Large intestine (tissue), 3 donors: ENCODE data around the gene CNOT6. TPM values are rescaled to one million over a fixed set of nuclear protein-coding genes. Genes with fewer than 3 reads are reported as not detected.

Experiments
- DNase-seq, 2 donors: peaks; one replicate each; pipeline versions ENCODE4 v3.0.0 to v3.0.0-alpha.2; 2013
- H3K27ac ChIP-seq: one replicate; pipeline ENCODE4 v1.5.1; 2013; ENCODE audit warnings: low read length
- H3K27me3 ChIP-seq: 2 replicates; pipeline ENCODE4 v1.6.1; 2013; ENCODE audit warnings: low read length; ENCODE audit not compliant: control insufficient read depth, insufficient read depth
- H3K36me3 ChIP-seq: 2 replicates; pipeline ENCODE4 v1.6.1; 2013; ENCODE audit warnings: low read length; ENCODE audit not compliant: control insufficient read depth, insufficient read depth
- H3K4me1 ChIP-seq: one replicate; pipeline ENCODE4 v1.6.1; 2013; ENCODE audit warnings: low read length; ENCODE audit not compliant: control insufficient read depth, insufficient read depth
- H3K4me3 ChIP-seq: one replicate; pipeline ENCODE4 v1.5.1; 2013; ENCODE audit warnings: low read length
- H3K9me3 ChIP-seq: one replicate; pipeline ENCODE4 v1.6.1; 2013; ENCODE audit warnings: mild to moderate bottlenecking, low read depth, low read length, moderate library complexity; ENCODE audit not compliant: control insufficient read depth
- WGBS: methylation state at CpG from one replicate; pipeline ENCODE4 v1.1.5; 2013; ENCODE audit warnings: low lambda C conversion rate; ENCODE audit not compliant: insufficient coverage; 5-methylcytosine and 5-hydroxymethylcytosine counted together
- polyA plus RNA-seq: library from polyadenylated mRNA; unstranded; fragments of 120-200 nt; gene quantifications from one replicate; pipeline ENCODE4 v1.2.1, GENCODE V29; 2013

Gene CNOT6
- polyA plus RNA-seq, 1 donor: 31.8 TPM

DNA sequence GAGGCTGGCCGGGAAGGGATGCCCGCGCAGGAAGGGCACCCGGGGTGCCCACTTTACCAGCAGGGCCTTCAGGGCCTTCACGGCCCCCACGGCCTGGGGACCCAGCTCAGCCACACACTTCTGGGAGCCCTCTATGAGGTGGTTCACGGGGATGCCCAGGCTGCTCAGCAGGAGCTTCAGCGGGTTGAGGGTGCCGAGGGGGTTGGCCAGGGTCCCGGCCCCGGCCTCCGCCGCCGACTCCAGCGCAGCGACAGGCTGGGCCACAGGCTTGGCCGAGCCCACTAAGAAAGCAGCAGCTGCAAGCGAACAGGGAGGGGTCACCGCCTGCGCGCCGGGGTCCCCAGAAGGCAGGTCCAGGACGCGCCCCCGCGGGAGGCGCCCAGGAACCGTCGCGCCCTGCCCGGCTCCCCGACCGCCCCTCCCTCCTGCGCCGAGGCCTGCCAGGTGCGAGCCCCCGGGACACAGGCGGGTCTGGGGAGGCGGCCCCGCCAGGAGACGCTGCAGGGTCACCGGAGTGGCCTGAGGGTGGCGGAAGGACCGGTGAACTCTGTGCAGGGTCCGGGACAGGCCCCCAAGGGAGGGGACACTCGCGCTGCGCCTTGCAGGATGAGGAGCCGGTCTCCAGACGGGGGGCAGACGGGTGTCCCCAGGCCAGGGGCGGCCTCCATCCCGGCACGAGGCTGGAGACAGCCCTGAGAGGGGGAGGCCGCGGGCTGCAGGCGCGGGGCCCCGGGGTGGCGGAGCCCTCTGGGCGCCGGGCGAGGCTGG lies 96.5 kb downstream of the CNOT6 start:
- H3K27ac ChIP-seq: no peak overlapping the region
- H3K36me3 ChIP-seq: no peaks in the 10 kb centered on the region
- WGBS: no CpG with 5 or more reads among the region's 63 CpGs
- no peaks in the 10 kb centered on the region for H3K4me1 ChIP-seq
- no peak for DNase-seq
- peaks cover 65% of the 10 kb centered on the region for H3K27me3 ChIP-seq
- no peak overlapping the region for H3K4me3 ChIP-seq
- H3K9me3 ChIP-seq: no peaks in the 10 kb centered on the region

GRCh38 chr5:180591311-180591887 lies 97.2 kb downstream of the CNOT6 start, which contains the start of gene SCGB3A1:
SCGB3A1 (minus strand) TSS chr5:180591499; CDS start chr5:180591462, 37 bp downstream.
- Histone ChIP-seq H3K4me1 (no peaks in the 10 kb centered on the region), H3K36me3 (no peaks in the 10 kb centered on the region), H3K4me3 (no peak within 1 kb of the TSS), H3K9me3 (no peaks in the 10 kb centered on the region), H3K27ac (no peak within 1 kb of the TSS), H3K27me3 (peaks cover 65% of the 10 kb centered on the region)
- no CpG with 5 or more reads among the region's 60 CpGs for WGBS
- no peak for DNase-seq

DNA sequence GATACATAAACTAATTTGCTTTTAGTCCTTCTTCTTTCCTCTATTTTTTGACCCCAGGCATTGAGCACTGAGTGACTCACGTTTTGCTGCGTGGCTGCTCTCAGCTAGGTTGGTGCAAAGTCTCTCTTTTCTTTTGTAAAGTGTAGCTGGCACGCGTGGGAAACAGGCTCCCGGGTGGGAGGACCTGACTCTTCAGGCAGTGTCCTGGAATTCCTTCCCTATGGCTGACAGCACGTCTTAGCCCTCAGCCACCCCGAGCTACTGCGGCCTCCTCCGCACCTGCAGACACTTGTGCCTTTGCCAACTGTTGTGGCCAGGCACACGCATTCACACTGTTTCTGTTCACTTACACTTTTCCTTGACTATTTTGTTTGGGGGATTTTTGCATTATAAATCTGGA lies 98.0 kb downstream of the CNOT6 start:
- Histone ChIP-seq H3K27ac (no peak overlapping the region), H3K4me3 (no peak overlapping the region), H3K9me3 (no peaks in the 10 kb centered on the region), H3K4me1 (no peaks in the 10 kb centered on the region), H3K36me3 (no peaks in the 10 kb centered on the region), H3K27me3 (peaks cover 62% of the 10 kb centered on the region)
- DNase-seq: no peak
- WGBS: 100% methylated on average over 1 of the region's 10 CpGs

GRCh38 chr5:180593446-180594206 lies 99.4 kb downstream of the CNOT6 start:
- no CpG with 5 or more reads among the region's 19 CpGs for WGBS
- DNase-seq: no peak
- no peaks in the 10 kb centered on the region for H3K9me3 ChIP-seq
- H3K27me3 ChIP-seq: peaks cover 50% of the 10 kb centered on the region
- H3K27ac ChIP-seq: no peak overlapping the region
- H3K36me3 ChIP-seq: no peaks in the 10 kb centered on the region
- no peaks in the 10 kb centered on the region for H3K4me1 ChIP-seq
- H3K4me3 ChIP-seq: no peak overlapping the region

GRCh38 chr5:180594311-180595045 lies 100.3 kb downstream of the CNOT6 start:
- no CpG with 5 or more reads among the region's 17 CpGs for WGBS
- no peaks in the 10 kb centered on the region for H3K4me1 ChIP-seq
- H3K27me3 ChIP-seq: peaks cover 43% of the 10 kb centered on the region
- no peaks in the 10 kb centered on the region for H3K36me3 ChIP-seq
- DNase-seq: no peak
- no peak overlapping the region for H3K4me3 ChIP-seq
- H3K27ac ChIP-seq: no peak overlapping the region
- H3K9me3 ChIP-seq: no peaks in the 10 kb centered on the region

GRCh38 chr5:180595046-180595379 lies 100.8 kb downstream of the CNOT6 start:
- DNase-seq: no peak

GRCh38 chr5:180595381-180596114 lies 101.4 kb downstream of the CNOT6 start:
- no peaks in the 10 kb centered on the region for H3K4me1 ChIP-seq
- no peak overlapping the region for H3K27ac ChIP-seq
- no CpG with 5 or more reads among the region's 25 CpGs for WGBS
- peaks cover 32% of the 10 kb centered on the region for H3K27me3 ChIP-seq
- H3K9me3 ChIP-seq: no peaks in the 10 kb centered on the region
- H3K36me3 ChIP-seq: no peaks in the 10 kb centered on the region
- DNase-seq: no peak
- H3K4me3 ChIP-seq: no peak overlapping the region

More at GRCh38 chr5:180595046-180595379, 100.8 kb downstream of the CNOT6 start:
- Histone ChIP-seq H3K27ac (no peak overlapping the region), H3K4me3 (no peak overlapping the region), H3K36me3 (no peaks in the 10 kb centered on the region), H3K27me3 (peaks cover 38% of the 10 kb centered on the region), H3K4me1 (no peaks in the 10 kb centered on the region), H3K9me3 (no peaks in the 10 kb centered on the region)
- WGBS: no CpG with 5 or more reads among the region's 2 CpGs

DNA sequence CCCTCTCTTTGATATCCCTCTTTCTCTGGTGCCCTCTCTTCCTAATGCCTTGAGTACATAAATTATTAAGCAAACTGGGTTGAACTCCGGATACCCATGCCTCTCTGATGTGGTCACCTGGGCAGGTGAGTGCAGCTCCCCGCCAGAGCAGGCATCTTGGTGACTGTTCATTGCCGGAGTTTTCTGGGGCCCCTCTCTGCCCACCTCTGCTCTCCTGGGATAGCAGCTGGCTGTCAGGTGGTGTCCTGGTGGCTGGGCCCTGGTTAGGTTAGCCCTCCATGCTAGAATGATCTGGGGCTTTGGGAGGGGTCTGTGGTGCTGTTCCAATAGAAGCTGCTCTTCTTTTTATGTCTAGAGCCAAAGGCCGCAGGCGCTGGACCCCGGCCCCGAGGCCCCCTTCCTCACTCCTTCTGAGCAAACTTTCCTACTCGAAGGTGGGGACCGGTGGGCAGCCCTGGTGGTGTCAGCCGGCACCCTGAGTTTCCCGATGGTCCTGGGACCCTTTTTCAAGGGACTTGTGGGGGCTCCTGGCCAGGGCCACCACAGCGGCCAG lies 102.0 kb downstream of the CNOT6 start:
- Histone ChIP-seq H3K4me1 (no peaks in the 10 kb centered on the region), H3K27me3 (peaks cover 27% of the 10 kb centered on the region), H3K4me3 (no peak overlapping the region), H3K9me3 (no peaks in the 10 kb centered on the region), H3K27ac (no peak overlapping the region), H3K36me3 (no peaks in the 10 kb centered on the region)
- whole genome bisulfite sequencing: no CpG with 5 or more reads among the region's 12 CpGs
- no peak for DNase-seq

DNA sequence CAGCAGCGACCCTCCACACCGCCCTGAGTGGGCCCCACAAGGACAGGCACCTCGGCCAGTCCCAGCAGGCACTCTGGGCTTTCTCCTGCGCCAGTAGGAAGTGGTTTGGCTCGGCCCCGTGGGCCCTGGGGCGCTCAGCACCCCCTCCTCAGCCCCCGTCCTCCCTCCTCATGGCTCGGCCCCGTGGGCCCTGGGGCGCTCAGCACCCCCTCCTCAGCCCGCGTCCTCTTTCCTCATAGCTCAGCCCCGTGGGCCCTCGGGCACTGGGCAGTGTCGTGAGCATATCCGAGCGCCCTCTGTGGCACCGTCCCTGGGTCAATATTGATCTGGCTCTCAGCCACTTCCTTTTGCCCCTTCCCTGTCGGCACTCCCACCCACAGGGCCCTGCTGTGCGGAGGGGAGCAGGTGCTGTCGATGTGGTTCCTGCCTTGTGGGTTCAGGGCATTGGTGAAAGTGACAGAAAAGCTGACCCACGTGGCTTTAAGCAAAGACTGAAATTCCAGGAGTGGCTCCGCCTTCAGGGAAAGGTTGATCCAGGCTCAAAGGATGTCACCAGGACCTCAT lies 102.6 kb downstream of the CNOT6 start:
- Histone ChIP-seq H3K4me1 (no peaks in the 10 kb centered on the region), H3K4me3 (no peak overlapping the region), H3K9me3 (no peaks in the 10 kb centered on the region), H3K27ac (no peak overlapping the region), H3K36me3 (no peaks in the 10 kb centered on the region), H3K27me3 (peaks cover 22% of the 10 kb centered on the region)
- no peak for DNase-seq
- no CpG with 5 or more reads among the region's 24 CpGs for WGBS
